GM12891 (cell line): ENCODE data around the gene GPC3.
"Not testable (repeated sequence)": the region's sequence is repeated elsewhere in the genome, so short reads cannot be mapped to it uniquely, and the experiment has no call there.

Experiments
- DNase-seq: peaks from one replicate; pipeline ENCODE4 v3.0.0; 2011; ENCODE audit warnings: low spot score; ENCODE audit not compliant: insufficient read length
- FAIRE-seq: peaks from 2 replicates; lab custom pipeline; 2011; peaks lifted over from hg19 to GRCh38; lab: Jason Lieb, UNC
- PAX5 ChIP-seq: IDR thresholded peaks from 2 replicates; pipeline ENCODE4 v1.6.1; 2011; ENCODE audit warnings: low read length, moderate library complexity, mild to moderate bottlenecking; ENCODE audit not compliant: insufficient read depth, severe bottlenecking
- POLR2A ChIP-seq: IDR thresholded peaks from 2 replicates; pipeline ENCODE4 v1.6.1; 2011; ENCODE audit warnings: low read depth, low read length, control low read depth
- POLR2AphosphoS5 ChIP-seq: IDR thresholded peaks from 2 replicates; pipeline ENCODE4 v1.6.1; 2011; ENCODE audit warnings: low read depth, low read length, control low read depth
- POU2F2 ChIP-seq: IDR thresholded peaks from 2 replicates; pipeline ENCODE4 v1.6.1; 2011; ENCODE audit warnings: low read depth, mild to moderate bottlenecking, control low read depth, low read length, moderate library complexity
- SPI1 ChIP-seq: IDR thresholded peaks from 2 replicates; pipeline ENCODE4 v1.6.1; 2011; ENCODE audit warnings: low read depth, low read length, control low read depth
- TAF1 ChIP-seq: IDR thresholded peaks from 2 replicates; pipeline ENCODE4 v1.6.1; 2011; ENCODE audit warnings: low read depth, low read length, control low read depth

GPC3 gene

DNA sequence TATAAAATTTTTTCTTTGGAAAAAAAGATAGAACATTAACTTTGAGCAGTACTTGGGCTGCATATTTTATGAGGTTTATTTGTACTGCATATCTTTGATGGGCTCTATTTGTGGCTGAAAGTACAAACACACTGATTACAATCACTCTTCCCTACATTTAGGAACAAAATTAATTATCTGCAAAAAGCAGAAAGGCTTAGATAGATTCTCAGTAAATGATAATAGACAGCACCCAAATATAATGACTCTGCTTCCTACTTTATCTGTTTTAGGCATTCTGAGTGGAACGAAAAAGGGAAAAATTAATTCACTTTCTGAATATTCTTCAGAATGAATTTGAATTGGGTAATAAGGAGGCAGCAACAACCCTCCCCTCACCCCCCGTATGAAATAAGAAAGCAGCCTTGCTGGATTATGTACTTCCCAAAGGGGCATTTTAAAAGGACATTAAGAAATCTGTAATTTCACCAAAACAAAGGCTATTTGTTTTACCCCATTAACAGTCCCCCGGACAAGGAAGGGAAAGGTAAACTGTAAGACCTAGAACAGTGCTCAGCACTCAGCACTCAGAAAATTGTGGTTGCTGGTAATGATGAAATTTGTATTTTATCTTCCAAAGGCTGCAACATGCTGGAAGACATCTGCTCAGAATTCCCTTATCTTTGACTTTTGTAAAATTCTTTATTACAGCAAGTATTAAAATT, 242.6 kb downstream of the GPC3 start:
- TF ChIP-seq POLR2A (no peak), POU2F2 (no peak), SPI1 (no peak), TAF1 (no peak), POLR2AphosphoS5 (no peak), PAX5 (no peak)
- FAIRE-seq (no peak), DNase-seq (no peak)

GRCh38 chrX:133741303-133741702, 244.1 kb downstream of the GPC3 start:
- no peak for FAIRE-seq
- no peak for DNase-seq
- TF ChIP-seq PAX5 (no peak), POLR2AphosphoS5 (no peak), TAF1 (no peak), SPI1 (no peak), POU2F2 (no peak), POLR2A (no peak)

- DNase-seq = no peak
- no peak for FAIRE-seq
- TF ChIP-seq SPI1 (no peak), TAF1 (no peak), POU2F2 (no peak)
Observed at GRCh38 chrX:133726642-133727041, 258.8 kb downstream of the GPC3 start.

- DNase-seq = no peak
- no peak for FAIRE-seq
- TF ChIP-seq SPI1 (no peak), POLR2A (no peak), TAF1 (no peak), PAX5 (no peak)
Observed at GRCh38 chrX:133726211-133726630, 259.2 kb downstream of the GPC3 start.

DNA sequence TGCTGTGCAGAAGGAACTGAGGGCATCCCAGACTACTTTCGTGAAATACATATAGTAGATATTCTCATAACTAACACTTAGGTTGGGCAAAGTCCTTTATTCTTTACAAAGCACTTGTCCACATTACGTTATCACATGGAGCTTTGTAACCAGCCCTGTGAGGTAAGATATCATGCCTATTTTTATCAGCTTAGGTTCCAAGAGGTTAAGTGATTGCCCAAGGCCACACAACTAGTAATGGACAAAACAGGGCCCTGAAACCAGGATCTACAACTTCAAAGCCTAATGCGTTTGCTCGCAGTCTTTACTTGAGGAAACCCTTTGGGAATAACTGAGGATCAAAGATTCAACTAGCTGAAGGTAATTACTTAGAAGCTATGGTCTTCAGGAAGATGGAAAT, 261.5 kb downstream of the GPC3 start:
- DNase-seq = no peak
- FAIRE-seq = no peak
- TF ChIP-seq SPI1 (no peak), POLR2AphosphoS5 (no peak), POLR2A (no peak), TAF1 (no peak), PAX5 (no peak), POU2F2 (no peak)

DNA sequence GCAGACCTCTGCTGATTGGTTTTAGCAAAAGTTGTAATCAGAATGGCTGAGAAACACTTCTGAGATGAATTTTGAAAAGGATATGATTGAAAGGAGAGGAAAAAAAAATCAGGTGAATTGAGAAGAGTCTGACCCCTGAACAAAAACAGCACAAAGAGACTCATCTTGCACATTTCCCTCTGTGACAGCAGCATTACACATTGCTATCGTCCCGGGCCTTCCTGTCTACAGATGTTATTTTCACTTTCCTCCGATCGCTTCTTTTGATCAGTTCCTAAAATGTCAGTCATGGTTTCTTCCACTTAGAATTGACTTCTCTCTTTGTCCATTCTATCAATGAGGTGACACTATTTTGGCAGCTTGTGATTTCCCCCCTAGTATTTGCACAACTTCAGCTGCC, 262.6 kb downstream of the GPC3 start:
- TF ChIP-seq TAF1 = no peak
- no peak for TF ChIP-seq PAX5
- TF ChIP-seq SPI1 = no peak
- no peak for TF ChIP-seq POU2F2
- TF ChIP-seq POLR2A = no peak
- no peak for TF ChIP-seq POLR2AphosphoS5
- FAIRE-seq (no peak), DNase-seq (no peak)

DNA sequence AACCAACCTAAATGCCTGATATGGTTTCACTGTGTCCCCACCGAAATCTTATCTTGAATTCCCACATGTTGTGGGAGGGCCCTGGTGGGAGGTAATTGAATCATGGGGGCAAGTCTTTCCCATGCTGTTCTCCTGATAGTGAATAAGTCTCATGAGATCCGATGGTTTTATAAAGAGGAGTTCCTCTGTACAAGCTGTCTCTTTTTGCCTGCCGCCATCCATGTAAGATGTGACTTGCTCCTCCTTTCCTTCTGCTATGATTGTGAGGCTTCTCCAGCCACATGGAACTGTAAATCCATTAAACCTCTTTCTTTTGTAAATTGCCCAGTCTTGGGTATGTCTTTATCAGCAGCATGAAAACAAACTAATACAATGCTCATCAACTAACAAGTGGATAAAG, 265.1 kb downstream of the GPC3 start:
- not testable (repeated sequence) for FAIRE-seq

DNA sequence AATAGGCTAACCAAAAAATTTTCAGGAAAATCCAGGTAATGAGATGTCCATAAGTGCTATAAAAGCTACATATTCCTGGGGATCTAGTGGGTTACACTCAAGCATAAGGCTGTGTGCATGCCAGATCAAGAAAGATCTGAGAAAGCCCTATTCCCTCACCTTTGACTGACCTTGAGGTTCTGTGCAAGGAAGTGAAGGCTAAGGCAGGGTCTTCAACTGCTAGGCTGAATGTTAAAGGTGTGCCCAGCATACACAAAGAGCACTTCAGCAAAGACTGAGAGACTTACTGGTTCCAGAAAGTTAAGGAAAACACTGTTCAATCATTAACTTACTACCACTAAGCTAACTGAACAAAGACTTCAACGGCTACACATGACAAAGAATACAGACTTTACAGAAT, 269.7 kb downstream of the GPC3 start:
- DNase-seq = no peak
- FAIRE-seq = no peak
- TF ChIP-seq SPI1 = no peak
- TF ChIP-seq PAX5 = no peak
- no peak for TF ChIP-seq POLR2AphosphoS5
- TF ChIP-seq POLR2A = no peak
- TF ChIP-seq POU2F2 = no peak
- TF ChIP-seq TAF1 = no peak

More for the DNA sequence above, 265.1 kb downstream of the GPC3 start:
- DNase-seq = not testable (repeated sequence)

GRCh38 chrX:133709501-133709900, 275.9 kb downstream of the GPC3 start:
- DNase-seq = no peak
- no peak for FAIRE-seq
- TF ChIP-seq POLR2A (no peak), PAX5 (no peak), TAF1 (no peak), POLR2AphosphoS5 (no peak), POU2F2 (no peak), SPI1 (no peak)

GRCh38 chrX:133706890-133707289, 278.5 kb downstream of the GPC3 start:
- FAIRE-seq (no peak), DNase-seq (no peak)
- no peak for TF ChIP-seq POLR2A
- TF ChIP-seq TAF1 = no peak
- TF ChIP-seq POLR2AphosphoS5 = no peak
- no peak for TF ChIP-seq PAX5
- TF ChIP-seq POU2F2 = no peak
- no peak for TF ChIP-seq SPI1
